ENCODE data around the gene DMGDH.
A peak's percentile ranks its signal among the peaks of the same experiment; 100 is the strongest.

The DMGDH gene

GRCh38 chr5:79035237-79035636 lies 34.2 kb downstream of the DMGDH start:
- no peak for TF ChIP-seq MAX (IDR thresholded peaks at IDR 0.05)

- no peak for TF ChIP-seq FOXM1 (IDR thresholded peaks at IDR 0.05; ENCODE audit: borderline replicate concordance, low read depth)
- no peak for TF ChIP-seq EGR1 (IDR thresholded peaks at IDR 0.05)
- TF ChIP-seq TCF12 (IDR thresholded peaks at IDR 0.05; ENCODE audit: low read depth), result no peak
- TF ChIP-seq ZBTB7A (IDR thresholded peaks at IDR 0.05; ENCODE audit: low read depth), result no peak
- TF ChIP-seq CEBPB (IDR thresholded peaks at IDR 0.05), result no peak
- no peak for TF ChIP-seq TEAD4 (IDR thresholded peaks at IDR 0.05)
Measured at GRCh38 chr5:79032782-79033181, 36.7 kb downstream of the DMGDH start.

DNA sequence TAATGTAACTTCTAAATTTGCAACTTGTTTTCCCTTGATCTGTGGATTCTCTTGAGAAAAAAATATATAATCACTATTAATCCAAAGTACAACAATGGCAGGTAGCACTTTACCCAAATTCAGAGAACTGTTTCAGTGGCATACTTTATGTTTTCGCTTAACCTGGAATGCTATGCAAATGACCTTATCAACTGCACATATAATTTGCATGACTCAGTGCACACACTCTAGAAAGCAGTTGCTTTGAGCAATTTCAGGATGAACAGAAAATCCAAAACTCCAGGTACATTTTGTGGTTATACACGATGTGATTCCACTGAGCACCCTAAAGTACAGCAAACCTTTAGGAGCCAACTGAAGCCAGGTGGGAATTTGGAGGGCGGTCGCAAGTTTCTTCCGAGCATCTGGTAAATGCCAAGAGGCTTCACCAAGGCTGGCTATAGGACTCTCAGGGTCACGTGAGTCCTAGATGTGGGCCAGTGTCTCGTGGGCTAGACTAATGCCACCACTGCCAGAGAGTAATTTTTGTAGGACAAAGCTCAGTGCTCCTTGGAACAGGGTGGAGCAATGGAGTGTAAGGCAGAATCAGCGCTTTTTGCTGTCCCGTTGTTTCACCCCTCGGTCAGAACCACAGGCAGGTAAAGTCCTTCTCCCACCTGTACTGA lies 37.3 kb downstream of the DMGDH start:
- TF ChIP-seq EGR1 (IDR thresholded peaks at IDR 0.05) (no peak), MAX (IDR thresholded peaks at IDR 0.05) (no peak), EP300 (IDR thresholded peaks at IDR 0.05; ENCODE audit: borderline replicate concordance) (no peak), USF1 (IDR thresholded peaks at IDR 0.05) (no peak), FOXM1 (IDR thresholded peaks at IDR 0.05; ENCODE audit: borderline replicate concordance, low read depth) (no peak), CEBPB (IDR thresholded peaks at IDR 0.05) (no peak), YY1 (IDR thresholded peaks at IDR 0.05; ENCODE audit: low read depth) (no peak), TEAD4 (IDR thresholded peaks at IDR 0.05) (no peak), ZBTB7A (IDR thresholded peaks at IDR 0.05; ENCODE audit: low read depth) (no peak), CREB1 (IDR thresholded peaks at IDR 0.05; ENCODE audit: low read depth) (no peak), NFIC (IDR thresholded peaks at IDR 0.05) (no peak), TAF1 (IDR thresholded peaks at IDR 0.05; ENCODE audit: low read depth) (no peak), TCF12 (IDR thresholded peaks at IDR 0.05; ENCODE audit: low read depth) (no peak), RAD21 (IDR thresholded peaks at IDR 0.05; ENCODE audit: low read depth) (no peak)
- TF ChIP-seq, protein P1, sequence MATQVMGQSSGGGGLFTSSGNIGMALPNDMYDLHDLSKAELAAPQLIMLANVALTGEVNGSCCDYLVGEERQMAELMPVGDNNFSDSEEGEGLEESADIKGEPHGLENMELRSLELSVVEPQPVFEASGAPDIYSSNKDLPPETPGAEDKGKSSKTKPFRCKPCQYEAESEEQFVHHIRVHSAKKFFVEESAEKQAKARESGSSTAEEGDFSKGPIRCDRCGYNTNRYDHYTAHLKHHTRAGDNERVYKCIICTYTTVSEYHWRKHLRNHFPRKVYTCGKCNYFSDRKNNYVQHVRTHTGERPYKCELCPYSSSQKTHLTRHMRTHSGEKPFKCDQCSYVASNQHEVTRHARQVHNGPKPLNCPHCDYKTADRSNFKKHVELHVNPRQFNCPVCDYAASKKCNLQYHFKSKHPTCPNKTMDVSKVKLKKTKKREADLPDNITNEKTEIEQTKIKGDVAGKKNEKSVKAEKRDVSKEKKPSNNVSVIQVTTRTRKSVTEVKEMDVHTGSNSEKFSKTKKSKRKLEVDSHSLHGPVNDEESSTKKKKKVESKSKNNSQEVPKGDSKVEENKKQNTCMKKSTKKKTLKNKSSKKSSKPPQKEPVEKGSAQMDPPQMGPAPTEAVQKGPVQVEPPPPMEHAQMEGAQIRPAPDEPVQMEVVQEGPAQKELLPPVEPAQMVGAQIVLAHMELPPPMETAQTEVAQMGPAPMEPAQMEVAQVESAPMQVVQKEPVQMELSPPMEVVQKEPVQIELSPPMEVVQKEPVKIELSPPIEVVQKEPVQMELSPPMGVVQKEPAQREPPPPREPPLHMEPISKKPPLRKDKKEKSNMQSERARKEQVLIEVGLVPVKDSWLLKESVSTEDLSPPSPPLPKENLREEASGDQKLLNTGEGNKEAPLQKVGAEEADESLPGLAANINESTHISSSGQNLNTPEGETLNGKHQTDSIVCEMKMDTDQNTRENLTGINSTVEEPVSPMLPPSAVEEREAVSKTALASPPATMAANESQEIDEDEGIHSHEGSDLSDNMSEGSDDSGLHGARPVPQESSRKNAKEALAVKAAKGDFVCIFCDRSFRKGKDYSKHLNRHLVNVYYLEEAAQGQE (IDR thresholded peaks at IDR 0.05; ENCODE audit: low read depth), result no peak

GRCh38 chr5:79031485-79031867 lies 38.0 kb downstream of the DMGDH start:
- TF ChIP-seq EP300 (IDR thresholded peaks at IDR 0.05; ENCODE audit: borderline replicate concordance) (no peak), RAD21 (IDR thresholded peaks at IDR 0.05; ENCODE audit: low read depth) (no peak), FOXM1 (IDR thresholded peaks at IDR 0.05; ENCODE audit: borderline replicate concordance, low read depth) (no peak), YY1 (IDR thresholded peaks at IDR 0.05; ENCODE audit: low read depth) (no peak)

DNA sequence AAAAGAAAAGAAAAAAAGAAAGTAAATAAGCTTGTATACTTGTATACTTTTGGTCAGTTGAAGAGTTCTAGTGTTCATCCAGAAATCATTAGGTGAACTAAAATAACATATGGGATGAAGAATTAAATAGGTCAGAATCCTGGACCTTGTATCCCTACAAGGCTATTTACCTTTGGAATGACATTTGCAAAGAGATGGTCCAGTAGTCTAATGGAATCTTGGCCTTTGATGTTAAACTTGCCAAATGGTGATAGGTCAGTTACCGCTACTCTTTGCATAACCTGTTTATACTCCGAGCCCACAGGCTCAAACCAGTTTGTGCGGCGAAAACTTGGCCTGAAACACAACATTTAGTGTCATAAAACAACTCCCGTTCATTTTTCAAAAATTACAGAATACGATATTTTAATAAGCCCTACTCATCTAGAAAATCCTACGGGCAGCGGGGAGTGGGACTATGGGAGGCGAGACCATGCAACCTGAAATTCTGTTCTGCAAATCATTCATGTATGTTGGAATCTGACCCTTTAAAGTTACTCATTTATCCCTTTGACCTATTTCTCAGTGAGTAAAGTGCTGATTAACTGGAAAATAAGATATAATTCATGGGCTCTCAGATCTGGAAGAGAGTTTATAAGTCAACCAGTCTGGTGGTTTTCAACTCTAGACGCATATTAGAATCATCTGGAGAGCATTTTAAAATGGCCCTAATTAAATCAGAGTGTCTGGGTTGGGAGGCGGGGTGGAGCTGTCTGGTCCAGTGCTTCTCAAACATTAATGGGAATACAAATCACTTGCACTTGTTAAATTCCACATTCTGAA lies 38.6 kb downstream of the DMGDH start:
- no peak for TF ChIP-seq NFIC (IDR thresholded peaks at IDR 0.05)
- no peak for TF ChIP-seq YY1 (IDR thresholded peaks at IDR 0.05; ENCODE audit: low read depth)
- peak; percentile 37; the same call in 1 of the 2 replicates for TF ChIP-seq TCF12 (IDR thresholded peaks at IDR 0.05; ENCODE audit: low read depth)
- TF ChIP-seq CEBPB (IDR thresholded peaks at IDR 0.05), result no peak
- no peak for TF ChIP-seq TAF1 (IDR thresholded peaks at IDR 0.05; ENCODE audit: low read depth)
- no peak for TF ChIP-seq EP300 (IDR thresholded peaks at IDR 0.05; ENCODE audit: borderline replicate concordance)
- no peak for TF ChIP-seq RAD21 (IDR thresholded peaks at IDR 0.05; ENCODE audit: low read depth)
- no peak for TF ChIP-seq MAX (IDR thresholded peaks at IDR 0.05)
- TF ChIP-seq EGR1 (IDR thresholded peaks at IDR 0.05), result no peak
- peak; percentile 34; the same call in 1 of the 2 replicates for TF ChIP-seq TEAD4 (IDR thresholded peaks at IDR 0.05)
- TF ChIP-seq ZBTB7A (IDR thresholded peaks at IDR 0.05; ENCODE audit: low read depth), result no peak

DNA sequence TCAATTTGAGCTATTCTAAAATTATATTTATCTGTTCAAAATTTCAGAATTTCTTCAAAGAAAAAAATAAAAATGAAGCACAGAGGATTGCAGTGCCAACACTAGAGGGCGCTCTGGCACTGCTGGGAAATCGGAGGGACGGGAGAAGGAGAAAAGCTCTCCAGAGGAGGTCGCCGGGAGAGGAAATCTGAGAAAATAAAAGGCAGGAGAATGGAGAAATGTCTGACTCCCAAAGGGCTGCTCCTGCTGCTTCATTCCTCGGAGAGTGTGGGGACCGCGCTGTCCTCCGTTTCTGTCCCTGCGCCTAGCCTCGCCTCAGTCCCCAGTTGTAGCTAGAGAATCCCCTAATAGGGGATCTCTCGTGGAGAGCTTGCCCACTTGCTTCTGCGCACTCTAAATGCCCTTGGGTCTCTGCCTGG lies 44.4 kb downstream of the DMGDH start:
- peak; percentile 96 for TF ChIP-seq RAD21 (IDR thresholded peaks at IDR 0.05; ENCODE audit: low read depth)
- no peak for TF ChIP-seq FOXM1 (IDR thresholded peaks at IDR 0.05; ENCODE audit: borderline replicate concordance, low read depth)

GRCh38 chr5:79023947-79024346 lies 45.5 kb downstream of the DMGDH start:
- TF ChIP-seq TCF12 (IDR thresholded peaks at IDR 0.05; ENCODE audit: low read depth) (no peak), FOXM1 (IDR thresholded peaks at IDR 0.05; ENCODE audit: borderline replicate concordance, low read depth) (no peak), YY1 (IDR thresholded peaks at IDR 0.05; ENCODE audit: low read depth) (no peak), TAF1 (IDR thresholded peaks at IDR 0.05; ENCODE audit: low read depth) (no peak), CEBPB (IDR thresholded peaks at IDR 0.05) (no peak), NFIC (IDR thresholded peaks at IDR 0.05) (no peak), EP300 (IDR thresholded peaks at IDR 0.05; ENCODE audit: borderline replicate concordance) (no peak), TEAD4 (IDR thresholded peaks at IDR 0.05) (no peak), CREB1 (IDR thresholded peaks at IDR 0.05; ENCODE audit: low read depth) (no peak), USF1 (IDR thresholded peaks at IDR 0.05) (no peak)
- TF ChIP-seq, protein P1 (IDR thresholded peaks at IDR 0.05; ENCODE audit: low read depth), result no peak

All from Ishikawa (cell line).